ENCODE measurements around the gene PRKN.

PRKN gene

GRCh38 chr6:162700966-162701365, 26.6 kb downstream of the PRKN start:
- no peak for DNase-seq (ENCODE audit: low spot score)
- in situ Hi-C loops (cut with MboI; ENCODE audit: low sequenced_read_pairs, unreplicated experiment), result no loop called here
- no peak for TF ChIP-seq CTCF (IDR thresholded peaks at IDR 0.05; ENCODE audit: borderline replicate concordance, control extremely low read depth, extremely low read depth, insufficient read depth, missing control alignments)

- no peak for DNase-seq (ENCODE audit: low spot score)
- TF ChIP-seq CTCF (IDR thresholded peaks at IDR 0.05; ENCODE audit: borderline replicate concordance, control extremely low read depth, extremely low read depth, insufficient read depth, missing control alignments), result no peak
- in situ Hi-C loops (cut with MboI; ENCODE audit: low sequenced_read_pairs, unreplicated experiment), result no loop called here
These were observed 27.6 kb downstream of the PRKN start for GRCh38 chr6:162699961-162700360.

- TF ChIP-seq CTCF (IDR thresholded peaks at IDR 0.05; ENCODE audit: borderline replicate concordance, control extremely low read depth, extremely low read depth, insufficient read depth, missing control alignments), result no peak
- DNase-seq (ENCODE audit: low spot score), result no peak
- in situ Hi-C loops (cut with MboI; ENCODE audit: low sequenced_read_pairs, unreplicated experiment), result no loop called here
These were observed 29.1 kb downstream of the PRKN start for GRCh38 chr6:162698440-162698839.

GRCh38 chr6:162697872-162698403, 29.6 kb downstream of the PRKN start:
- in situ Hi-C loops (cut with MboI; ENCODE audit: low sequenced_read_pairs, unreplicated experiment), result no loop called here
- no peak for TF ChIP-seq CTCF (IDR thresholded peaks at IDR 0.05; ENCODE audit: borderline replicate concordance, control extremely low read depth, extremely low read depth, insufficient read depth, missing control alignments)
- DNase-seq (ENCODE audit: low spot score), result no peak

- in situ Hi-C loops (cut with MboI; ENCODE audit: low sequenced_read_pairs, unreplicated experiment), result no loop called here
These were observed 37.4 kb downstream of the PRKN start for GRCh38 chr6:162690158-162690557.

GRCh38 chr6:162688751-162689345, 38.7 kb downstream of the PRKN start:
- in situ Hi-C loops (cut with MboI; ENCODE audit: low sequenced_read_pairs, unreplicated experiment), result no loop called here
- no peak for DNase-seq (ENCODE audit: low spot score)
- no peak for TF ChIP-seq CTCF (IDR thresholded peaks at IDR 0.05; ENCODE audit: borderline replicate concordance, control extremely low read depth, extremely low read depth, insufficient read depth, missing control alignments)

More at GRCh38 chr6:162690158-162690557, 37.4 kb downstream of the PRKN start:
- no peak for DNase-seq (ENCODE audit: low spot score)
- no peak for TF ChIP-seq CTCF (IDR thresholded peaks at IDR 0.05; ENCODE audit: borderline replicate concordance, control extremely low read depth, extremely low read depth, insufficient read depth, missing control alignments)

Measured in GM13976 (cell line).